SK-N-SH (cell line): ENCODE data around the gene EHD3. TPM values are rescaled to one million over a fixed set of nuclear protein-coding genes. Genes with fewer than 3 reads are reported as not detected.

Experiments used
- CTCF ChIA-PET: fragments of 300-600, 350-600 bp; formaldehyde crosslinking; extraction: SDS; loops from one replicate; lab custom pipeline; 2021; lab: Yijun Ruan, JAX
- POLR2A ChIA-PET: fragments of 350-600 bp; sonication (Branson Sonifier 250); formaldehyde crosslinking; extraction: SDS; loops from one replicate; lab custom pipeline; 2020; ENCODE audit warnings: antibody characterized with exemption, inconsistent platforms; lab: Yijun Ruan, JAX
- DNase-seq: peaks from one replicate; pipeline ENCODE4 v3.0.0; 2012
- H2AFZ ChIP-seq: fragments of 200-600 bp; sonication (generic); 2 replicates; pipeline ENCODE4 v1.8.1; 2016; ENCODE audit warnings: antibody characterized with exemption, mild to moderate bottlenecking, low read depth
- H3F3A ChIP-seq: fragments of 200-600 bp; sonication (generic); replicated peaks from 2 replicates; pipeline ENCODE3; 2016; ENCODE audit warnings: antibody characterized with exemption, mild to moderate bottlenecking; ENCODE audit not compliant: insufficient read depth
- H3K27ac ChIP-seq, 2 experiments: fragments of 200-500 bp in 1 of 2; fragments of 200-600 bp in 1 of 2; sonication (Bioruptor generic) in 1 of 2; sonication (generic), shearing (Covaris generic) in 1 of 2; 2 replicates each; pipeline versions ENCODE4 v1.5.1 to v1.6.1; 2014 to 2016; ENCODE audit warnings: low read depth in 2 of 2, inconsistent platforms in 1 of 2, low read length in 1 of 2, mild to moderate bottlenecking in 1 of 2, mixed read lengths in 1 of 2
- H3K27me3 ChIP-seq: fragments of 200-600 bp; sonication (generic), shearing (Covaris generic); 2 replicates; pipeline ENCODE4 v1.6.1; 2016; ENCODE audit warnings: mixed run types; ENCODE audit not compliant: insufficient read depth
- H3K36me3 ChIP-seq, 2 experiments: fragments of 200-500 bp in 1 of 2; fragments of 200-600 bp in 1 of 2; sonication (Bioruptor generic) in 1 of 2; sonication (generic) in 1 of 2; replicated peaks in 1 of 2; 2 replicates each; pipeline versions ENCODE3 to v1.5.1; 2014 to 2016; ENCODE audit warnings: low read length in 1 of 2, mild to moderate bottlenecking in 1 of 2; ENCODE audit not compliant: insufficient read depth in 2 of 2, control insufficient read depth in 1 of 2
- H3K4me1 ChIP-seq, 2 experiments: fragments of 200-500 bp in 1 of 2; fragments of 200-600 bp in 1 of 2; sonication (Bioruptor generic) in 1 of 2; sonication (generic), shearing (Covaris generic) in 1 of 2; 2 replicates each; pipeline versions ENCODE4 v1.5.1 to v1.6.1; 2014 to 2016; ENCODE audit warnings: low read depth in 1 of 2, low read length in 1 of 2, mixed run types in 1 of 2; ENCODE audit not compliant: insufficient read depth in 2 of 2, control insufficient read depth in 1 of 2
- H3K4me2 ChIP-seq: fragments of 200-600 bp; sonication (generic), shearing (Covaris generic); 2 replicates; pipeline ENCODE4 v1.6.1; 2017; ENCODE audit warnings: mixed run types
- H3K4me3 ChIP-seq, 2 experiments: fragments of 200-500 bp in 1 of 2; fragments of 200-600 bp in 1 of 2; sonication (Bioruptor generic) in 1 of 2; sonication (generic), shearing (Covaris generic) in 1 of 2; 2 replicates each; pipeline versions ENCODE4 v1.5.1 to v1.8.1; 2014 to 2016; ENCODE audit warnings: low read depth in 2 of 2, inconsistent platforms in 1 of 2, low read length in 1 of 2, mild to moderate bottlenecking in 1 of 2, mixed read lengths in 1 of 2, moderate library complexity in 1 of 2
- H3K79me2 ChIP-seq: fragments of 200-600 bp; sonication (generic); 2 replicates; pipeline ENCODE4 v1.8.1; 2017; ENCODE audit warnings: mild to moderate bottlenecking; ENCODE audit not compliant: insufficient read depth
- H3K9ac ChIP-seq: fragments of 200-600 bp; sonication (generic); 2 replicates; pipeline ENCODE4 v1.6.1; 2017; ENCODE audit warnings: mixed run types
- H3K9me2 ChIP-seq: fragments of 200-600 bp; sonication (generic); 2 replicates; pipeline ENCODE4 v1.6.1; 2017; ENCODE audit warnings: mixed run types
- H3K9me3 ChIP-seq: fragments of 200-600 bp; sonication (generic); 2 replicates; pipeline ENCODE4 v1.6.1; 2017; ENCODE audit warnings: mixed run types, mild to moderate bottlenecking, moderate library complexity
- H4K20me1 ChIP-seq: fragments of 200-600 bp; sonication (generic); 2 replicates; pipeline ENCODE4 v1.6.1; 2017; ENCODE audit warnings: mild to moderate bottlenecking, mixed run types; ENCODE audit not compliant: insufficient read depth
- CHD2 ChIP-seq: fragments of 150-350 bp; IDR thresholded peaks from 2 replicates; pipeline ENCODE4 v1.6.1; 2018; ENCODE audit warnings: low read length; ENCODE audit not compliant: partially characterized antibody
- CTCF ChIP-seq: fragments of 200-600 bp; sonication (generic); IDR thresholded peaks from 2 replicates; pipeline ENCODE4 v1.6.1; 2017; ENCODE audit warnings: antibody characterized with exemption, mild to moderate bottlenecking, moderate library complexity
- FOSL2 ChIP-seq: IDR thresholded peaks from 2 replicates; pipeline ENCODE4 v1.4.0; 2012; ENCODE audit warnings: low read depth, mild to moderate bottlenecking, moderate library complexity, borderline replicate concordance
- GABPA ChIP-seq: IDR thresholded peaks from 2 replicates; pipeline ENCODE4 v1.4.0; 2012; ENCODE audit warnings: low read depth, mild to moderate bottlenecking
- IRF3 ChIP-seq: fragments of 150-350 bp; IDR thresholded peaks from 2 replicates; pipeline ENCODE4 v1.6.1; 2016; ENCODE audit warnings: mild to moderate bottlenecking, low read depth, low read length
- NRF1 ChIP-seq: IDR thresholded peaks from 2 replicates; pipeline ENCODE4 v1.6.1; 2012; ENCODE audit warnings: low read depth, mild to moderate bottlenecking, low read length
- PBX3 ChIP-seq: IDR thresholded peaks from 2 replicates; pipeline ENCODE4; 2012
- REST ChIP-seq: IDR thresholded peaks from 2 replicates; pipeline ENCODE4 v1.6.1; 2012; ENCODE audit warnings: mild to moderate bottlenecking, low read depth, low read length, moderate library complexity
- RFX5 ChIP-seq: IDR thresholded peaks from 2 replicates; pipeline ENCODE4 v1.6.1; 2012; ENCODE audit warnings: mild to moderate bottlenecking, improper control_type of control experiment, low read length
- SMC3 ChIP-seq: IDR thresholded peaks from 2 replicates; pipeline ENCODE4 v1.6.1; 2012; ENCODE audit warnings: low read depth, low read length, improper control_type of control experiment
- TAF1 ChIP-seq: IDR thresholded peaks from 2 replicates; pipeline ENCODE4 v1.6.1; 2012; ENCODE audit warnings: low read depth, mild to moderate bottlenecking, low read length, moderate library complexity, borderline replicate concordance
- TCF12 ChIP-seq: IDR thresholded peaks from 2 replicates; pipeline ENCODE4 v1.4.0; 2012
- TEAD4 ChIP-seq: IDR thresholded peaks from 2 replicates; pipeline ENCODE4 v1.4.0; 2012; ENCODE audit warnings: mild to moderate bottlenecking, borderline replicate concordance; ENCODE audit not compliant: insufficient read depth
- USF1 ChIP-seq: IDR thresholded peaks from 2 replicates; pipeline ENCODE4 v1.4.0; 2012; ENCODE audit warnings: low read depth, borderline replicate concordance
- ZBTB33 ChIP-seq: IDR thresholded peaks from 2 replicates; pipeline ENCODE4 v1.4.0; 2012; ENCODE audit warnings: low read depth, borderline replicate concordance
- WGBS: methylation state at CpG from one replicate; pipeline ENCODE4 v1.1.6; 2017; ENCODE audit warnings: low lambda C conversion rate; 5-methylcytosine and 5-hydroxymethylcytosine counted together
- polyA plus RNA-seq, 3 experiments: library from polyadenylated mRNA; depleted of rRNA; stranded (reverse); fragments of >200 nt; gene quantifications; 2 replicates each; pipeline ENCODE4 v1.2.3, GENCODE V29; 2012

Gene EHD3
- polyA plus RNA-seq, 1 of the 3 experiments (the other 2 are of a cell fraction), result 45.4 TPM

- Histone ChIP-seq H4K20me1 (no peaks in the 10 kb centered on the region), H3K9me2 (no peaks in the 10 kb centered on the region), H3K4me3 (no peak overlapping the region), H3K36me3 (no peaks in the 10 kb centered on the region), H3K4me1 (no peaks in the 10 kb centered on the region), H3K9ac (no peak overlapping the region), H3K79me2 (no peaks in the 10 kb centered on the region), H3K27ac (no peak overlapping the region), H3K4me2 (no peak overlapping the region), H2AFZ (no peak overlapping the region), H3K27me3 (peaks cover 23% of the 10 kb centered on the region), H3F3A (no peaks in the 10 kb centered on the region), H3K9me3 (no peaks in the 10 kb centered on the region)
- ChIA-PET CTCF (interaction anchor here (0.6 to 3.3 kb wide), 3 partner anchors 56 to 635 kb away, joined by 3 to 28 read pairs (median 11); no protein-coding TSS in a partner anchor), POLR2A (interaction anchor here (1.2 kb wide), 1 partner anchor 56 kb away, joined by 3 read pairs; no protein-coding TSS in a partner anchor)
- WGBS, result 16% methylated on average over 2 of the region's 2 CpGs
- DNase-seq, result no peak
- TF ChIP-seq NRF1, result no peak
- TF ChIP-seq RFX5, result no peak
- TF ChIP-seq CHD2, result no peak
- TF ChIP-seq GABPA, result no peak
- TF ChIP-seq FOSL2, result no peak
- no peak for TF ChIP-seq PBX3
- TF ChIP-seq IRF3, result no peak
- no peak for TF ChIP-seq TAF1
- TF ChIP-seq SMC3, result no peak
- TF ChIP-seq TEAD4, result no peak
Observed at GRCh38 chr2:31226266-31226665, 7.7 kb upstream of the EHD3 start.

GRCh38 chr2:31227110-31227509 is 6.8 kb upstream of the EHD3 start:
- H3K79me2 ChIP-seq, result no peaks in the 10 kb centered on the region
- H3K9ac ChIP-seq, result no peak overlapping the region
- no peaks in the 10 kb centered on the region for H3K9me2 ChIP-seq
- ChIA-PET POLR2A (interaction anchor here (0.5 to 1.2 kb wide), 2 partner anchors 57 to 854 kb away, joined by 3 to 5 read pairs; no protein-coding TSS in a partner anchor), CTCF (interaction anchor here (0.6 to 3.3 kb wide), 3 partner anchors 57 to 636 kb away, joined by 3 to 28 read pairs (median 11); no protein-coding TSS in a partner anchor)
- no peak for DNase-seq
- H2AFZ ChIP-seq, result no peak overlapping the region
- 59% methylated on average over 6 of the region's 6 CpGs for WGBS
- H3K36me3 ChIP-seq, result no peaks in the 10 kb centered on the region
- H3K4me2 ChIP-seq, result no peak overlapping the region
- no peaks in the 10 kb centered on the region for H3K4me1 ChIP-seq
- H3K4me3 ChIP-seq, result no peak overlapping the region
- no peaks in the 10 kb centered on the region for H4K20me1 ChIP-seq
- no peaks in the 10 kb centered on the region for H3K9me3 ChIP-seq
- peaks cover 15% of the 10 kb centered on the region; the same call in 1 of the 2 replicates for H3K27me3 ChIP-seq
- no peaks in the 10 kb centered on the region for H3F3A ChIP-seq
- no peak overlapping the region for H3K27ac ChIP-seq
- TF ChIP-seq REST, result no peak
- TF ChIP-seq RFX5, result no peak
- no peak for TF ChIP-seq ZBTB33
- TF ChIP-seq USF1, result no peak
- no peak for TF ChIP-seq CTCF
- TF ChIP-seq TEAD4, result no peak
- no peak for TF ChIP-seq NRF1
- no peak for TF ChIP-seq TCF12
- no peak for TF ChIP-seq GABPA
